ENCODE data around the gene TTC7B. TPM values are rescaled to one million over a fixed set of nuclear protein-coding genes. Genes with fewer than 3 reads are reported as not detected.

Gene TTC7B
- total and polyA plus RNA-seq, 9 of the 15 experiments (the other 6 are each of a cell fraction or from before 2014, with no cell fraction given): 2.2 to 77.2 (median 36.7) TPM

DNA sequence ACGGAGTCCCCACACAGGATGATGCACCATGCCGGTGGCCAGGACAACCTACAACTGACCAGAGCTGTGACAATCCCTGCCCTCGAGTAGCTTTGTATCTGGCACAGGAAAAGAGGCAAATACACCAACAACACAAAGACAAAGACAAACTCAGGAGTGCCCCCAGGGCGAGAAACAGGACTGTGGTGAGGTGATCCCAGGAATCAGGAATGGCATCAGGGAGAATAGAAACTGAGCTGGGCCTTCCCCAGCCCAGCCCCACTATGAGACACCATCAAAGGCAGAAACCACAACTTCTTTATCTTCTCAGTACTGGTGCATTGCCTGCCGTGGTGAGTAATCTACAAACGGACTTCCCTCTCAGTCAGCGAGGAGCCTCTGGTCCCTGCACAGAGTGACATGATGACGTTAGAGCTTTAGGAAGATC lies 157.7 kb downstream of the TTC7B start (continued):
- TF ChIP-seq, protein P1, sequence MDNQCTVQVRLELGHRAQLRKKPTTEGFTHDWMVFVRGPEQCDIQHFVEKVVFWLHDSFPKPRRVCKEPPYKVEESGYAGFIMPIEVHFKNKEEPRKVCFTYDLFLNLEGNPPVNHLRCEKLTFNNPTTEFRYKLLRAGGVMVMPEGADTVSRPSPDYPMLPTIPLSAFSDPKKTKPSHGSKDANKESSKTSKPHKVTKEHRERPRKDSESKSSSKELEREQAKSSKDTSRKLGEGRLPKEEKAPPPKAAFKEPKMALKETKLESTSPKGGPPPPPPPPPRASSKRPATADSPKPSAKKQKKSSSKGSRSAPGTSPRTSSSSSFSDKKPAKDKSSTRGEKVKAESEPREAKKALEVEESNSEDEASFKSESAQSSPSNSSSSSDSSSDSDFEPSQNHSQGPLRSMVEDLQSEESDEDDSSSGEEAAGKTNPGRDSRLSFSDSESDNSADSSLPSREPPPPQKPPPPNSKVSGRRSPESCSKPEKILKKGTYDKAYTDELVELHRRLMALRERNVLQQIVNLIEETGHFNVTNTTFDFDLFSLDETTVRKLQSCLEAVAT (IDR thresholded peaks at IDR 0.05): peak in 1 of 2 experiments; percentile 59; a peak in 1 of 4 replicates
- no peak for TF ChIP-seq RUNX1 (IDR thresholded peaks at IDR 0.05; ENCODE audit: low read depth)
- TF ChIP-seq CHD1 (IDR thresholded peaks at IDR 0.05; ENCODE audit: low read length): no peak
- TF ChIP-seq, protein P2, sequence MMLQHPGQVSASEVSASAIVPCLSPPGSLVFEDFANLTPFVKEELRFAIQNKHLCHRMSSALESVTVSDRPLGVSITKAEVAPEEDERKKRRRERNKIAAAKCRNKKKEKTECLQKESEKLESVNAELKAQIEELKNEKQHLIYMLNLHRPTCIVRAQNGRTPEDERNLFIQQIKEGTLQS (IDR thresholded peaks at IDR 0.05): peak; percentile 62
- TF ChIP-seq, protein P2 (CRISPR knock-in tag; conservative IDR thresholded peaks at IDR 0.05): no peak
- TF ChIP-seq TCF3 (CRISPR knock-in tag; IDR thresholded peaks at IDR 0.05): peak; percentile 83
- no peak for TF ChIP-seq HCFC1 (IDR thresholded peaks at IDR 0.05; ENCODE audit: low read depth, low read length)
- peak; percentile 75 for TF ChIP-seq SMARCA4 (IDR thresholded peaks at IDR 0.05)
- peak; percentile 11; the same call in 1 of the 2 replicates for TF ChIP-seq MBD2 (IDR thresholded peaks at IDR 0.05; ENCODE audit: borderline replicate concordance, low read depth)
- no peak for TF ChIP-seq EGR1 (conservative IDR thresholded peaks at IDR 0.05)
- TF ChIP-seq BACH1 (tag; IDR thresholded peaks at IDR 0.05): no peak
- TF ChIP-seq RCOR1 (IDR thresholded peaks at IDR 0.05; ENCODE audit: borderline replicate concordance in 1 of 2, low read depth in 2 of 2, low read length in 2 of 2): 0 out of 4 replicates have a peak, but pooled peaks of 1 of the 2 experiments have one; percentile 13
- TF ChIP-seq, protein P3, sequence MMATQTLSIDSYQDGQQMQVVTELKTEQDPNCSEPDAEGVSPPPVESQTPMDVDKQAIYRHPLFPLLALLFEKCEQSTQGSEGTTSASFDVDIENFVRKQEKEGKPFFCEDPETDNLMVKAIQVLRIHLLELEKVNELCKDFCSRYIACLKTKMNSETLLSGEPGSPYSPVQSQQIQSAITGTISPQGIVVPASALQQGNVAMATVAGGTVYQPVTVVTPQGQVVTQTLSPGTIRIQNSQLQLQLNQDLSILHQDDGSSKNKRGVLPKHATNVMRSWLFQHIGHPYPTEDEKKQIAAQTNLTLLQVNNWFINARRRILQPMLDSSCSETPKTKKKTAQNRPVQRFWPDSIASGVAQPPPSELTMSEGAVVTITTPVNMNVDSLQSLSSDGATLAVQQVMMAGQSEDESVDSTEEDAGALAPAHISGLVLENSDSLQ (IDR thresholded peaks at IDR 0.05): peak; percentile 31; the same call in 1 of the 2 replicates
- TF ChIP-seq, protein P4, sequence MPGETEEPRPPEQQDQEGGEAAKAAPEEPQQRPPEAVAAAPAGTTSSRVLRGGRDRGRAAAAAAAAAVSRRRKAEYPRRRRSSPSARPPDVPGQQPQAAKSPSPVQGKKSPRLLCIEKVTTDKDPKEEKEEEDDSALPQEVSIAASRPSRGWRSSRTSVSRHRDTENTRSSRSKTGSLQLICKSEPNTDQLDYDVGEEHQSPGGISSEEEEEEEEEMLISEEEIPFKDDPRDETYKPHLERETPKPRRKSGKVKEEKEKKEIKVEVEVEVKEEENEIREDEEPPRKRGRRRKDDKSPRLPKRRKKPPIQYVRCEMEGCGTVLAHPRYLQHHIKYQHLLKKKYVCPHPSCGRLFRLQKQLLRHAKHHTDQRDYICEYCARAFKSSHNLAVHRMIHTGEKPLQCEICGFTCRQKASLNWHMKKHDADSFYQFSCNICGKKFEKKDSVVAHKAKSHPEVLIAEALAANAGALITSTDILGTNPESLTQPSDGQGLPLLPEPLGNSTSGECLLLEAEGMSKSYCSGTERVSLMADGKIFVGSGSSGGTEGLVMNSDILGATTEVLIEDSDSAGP (CRISPR knock-in tag; IDR thresholded peaks at IDR 0.05): no peak
- peak; percentile 66 for TF ChIP-seq SMARCE1 (IDR thresholded peaks at IDR 0.05)
- peak; percentile 56 for TF ChIP-seq ATF7 (IDR thresholded peaks at IDR 0.05)
- no peak for TF ChIP-seq CBX5 (IDR thresholded peaks at IDR 0.05; ENCODE audit: borderline replicate concordance, low read depth)
- TF ChIP-seq ZNF644 (tag; IDR thresholded peaks at IDR 0.05; ENCODE audit: low read depth): no peak
- TF ChIP-seq CREM (IDR thresholded peaks at IDR 0.05; ENCODE audit: low read depth): peak; percentile 74
- peak; percentile 57; the same call in 1 of the 2 replicates for TF ChIP-seq ZKSCAN1 (IDR thresholded peaks at IDR 0.05; ENCODE audit: low read depth, low read length)
- no peak for TF ChIP-seq ZKSCAN3 (CRISPR knock-in tag; IDR thresholded peaks at IDR 0.05)
- TF ChIP-seq EWSR1 (IDR thresholded peaks at IDR 0.05; ENCODE audit: borderline replicate concordance, low read depth, partially characterized antibody): no peak
- TF ChIP-seq TAL1 (IDR thresholded peaks at IDR 0.05): peak; percentile 45

Data from K562 (cell line).